SW480 (cell line): ENCODE measurements around the gene LGSN.
A peak's percentile ranks its signal among the peaks of the same experiment; 100 is the strongest.
"Not testable (repeated sequence)": the region's sequence is repeated elsewhere in the genome, so short reads cannot be mapped to it uniquely, and the experiment has no call there.

Experiments
- DNase-seq: peaks from one replicate; pipeline ENCODE4 v3.0.0-alpha.2; 2016; ENCODE audit warnings: low spot score

Gene LGSN

DNA sequence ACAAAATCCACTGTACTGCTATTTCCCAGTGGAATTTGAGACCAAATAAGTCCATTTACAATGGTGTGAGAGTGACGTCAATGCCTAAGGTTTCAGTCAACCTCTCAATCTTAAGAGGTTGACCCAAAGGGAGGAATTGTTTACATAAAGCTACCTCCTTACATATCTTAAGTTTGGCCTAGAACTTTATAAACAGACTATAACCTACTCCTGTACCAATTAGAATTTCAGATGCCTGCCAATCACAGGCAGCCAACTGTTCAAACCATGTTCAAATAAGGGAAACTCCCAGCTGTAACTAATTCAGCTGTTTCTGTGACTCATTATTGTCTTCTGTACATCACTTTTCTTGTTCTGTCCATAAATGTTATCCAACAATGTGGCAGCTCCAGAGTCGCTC, 14.5 kb downstream of the LGSN start:
- DNase-seq: no peak

DNA sequence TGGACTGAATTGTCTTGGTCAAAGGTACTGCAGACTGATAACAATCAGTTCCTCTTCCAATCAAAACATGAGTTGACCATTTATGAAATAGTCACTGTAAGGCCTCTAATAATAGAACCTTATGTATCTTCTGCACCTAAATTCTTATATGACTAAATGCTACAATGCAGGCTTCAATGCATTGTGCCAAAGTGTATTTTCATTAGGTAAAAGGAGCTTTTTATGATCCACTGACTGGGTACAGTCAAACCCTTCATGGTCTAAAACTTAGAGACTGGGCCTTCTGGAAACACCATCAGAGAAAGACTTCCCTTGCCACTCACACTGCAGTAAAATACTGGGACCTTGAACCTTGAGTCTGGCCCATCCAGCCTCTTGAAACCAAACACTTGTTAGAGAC, 16.3 kb downstream of the LGSN start:
- DNase-seq: no peak

DNA sequence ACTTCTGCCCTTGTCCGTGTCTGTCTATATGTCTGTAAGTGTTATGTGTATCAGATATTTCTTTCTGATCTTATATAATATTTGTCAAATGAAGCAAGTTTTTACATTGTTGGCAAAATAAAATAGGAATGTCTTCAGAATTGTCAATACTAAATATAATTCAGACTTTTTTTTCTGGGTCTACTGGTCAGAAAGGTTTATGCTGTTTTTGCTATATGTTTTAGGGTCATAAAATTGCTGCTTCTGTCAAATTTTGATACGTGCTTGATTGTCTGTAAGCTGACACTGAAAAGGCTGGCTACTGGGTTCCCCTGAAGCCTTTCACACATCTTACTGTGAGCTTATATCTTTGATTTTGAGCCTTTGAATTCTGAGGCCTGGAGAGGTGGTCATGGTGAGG, 20.1 kb downstream of the LGSN start:
- DNase-seq: no peak

DNA sequence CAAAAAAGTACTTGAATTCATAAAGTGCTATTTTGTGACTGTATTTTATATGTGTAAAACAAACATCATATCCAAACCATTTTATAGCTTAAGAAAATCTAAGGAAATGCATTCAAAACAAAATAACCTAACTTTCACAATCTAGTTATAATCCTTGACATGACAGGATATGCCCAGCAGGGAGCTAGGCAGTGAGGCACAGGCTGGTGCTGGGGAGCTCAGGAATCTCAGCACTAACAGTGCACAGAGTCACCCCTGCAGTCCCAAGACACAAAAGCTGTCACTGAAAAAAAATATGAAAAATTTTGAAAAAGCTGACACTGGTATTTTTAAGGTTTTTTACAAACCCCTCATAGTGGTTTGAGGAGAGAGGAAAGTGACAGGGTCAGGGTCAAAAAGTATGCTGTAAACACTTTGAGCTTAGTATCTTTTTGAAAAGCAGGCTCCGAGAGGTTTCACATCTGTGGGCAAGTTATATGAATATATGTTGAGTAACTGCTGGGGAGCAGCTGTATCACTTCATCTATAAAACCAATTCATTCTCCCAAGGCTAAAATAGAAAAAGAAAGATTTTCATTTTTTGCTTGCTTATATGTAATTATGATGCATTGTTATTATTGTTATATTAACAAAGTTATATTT, 24.1 kb downstream of the LGSN start:
- DNase-seq: no peak

DNA sequence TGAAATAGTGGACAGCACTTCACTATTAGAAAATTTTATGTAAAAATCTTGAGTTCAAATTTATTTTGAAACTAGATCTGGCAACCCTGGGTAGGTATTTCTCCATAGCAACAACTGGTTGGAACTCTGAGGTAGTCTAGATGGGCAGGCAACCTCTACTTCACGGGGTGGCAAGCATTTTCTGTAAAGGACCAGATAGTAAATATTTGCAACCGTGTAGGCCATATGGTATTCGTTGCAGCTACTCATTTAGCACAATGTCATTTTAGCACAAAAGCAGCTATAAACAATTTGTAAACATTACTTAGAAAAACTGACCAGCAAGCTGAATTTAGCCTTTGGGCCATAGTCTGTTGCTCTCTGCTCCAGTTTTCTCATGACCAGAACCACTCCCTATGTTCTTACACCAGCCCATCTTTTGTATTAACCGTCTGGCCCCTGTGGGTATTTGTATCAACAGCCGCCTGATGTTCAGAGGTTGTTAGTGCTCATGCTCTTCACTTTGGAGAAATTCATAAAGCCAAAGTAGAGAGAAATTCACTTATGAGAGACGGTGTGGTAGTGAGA, 29.2 kb downstream of the LGSN start:
- no peak for DNase-seq

DNA sequence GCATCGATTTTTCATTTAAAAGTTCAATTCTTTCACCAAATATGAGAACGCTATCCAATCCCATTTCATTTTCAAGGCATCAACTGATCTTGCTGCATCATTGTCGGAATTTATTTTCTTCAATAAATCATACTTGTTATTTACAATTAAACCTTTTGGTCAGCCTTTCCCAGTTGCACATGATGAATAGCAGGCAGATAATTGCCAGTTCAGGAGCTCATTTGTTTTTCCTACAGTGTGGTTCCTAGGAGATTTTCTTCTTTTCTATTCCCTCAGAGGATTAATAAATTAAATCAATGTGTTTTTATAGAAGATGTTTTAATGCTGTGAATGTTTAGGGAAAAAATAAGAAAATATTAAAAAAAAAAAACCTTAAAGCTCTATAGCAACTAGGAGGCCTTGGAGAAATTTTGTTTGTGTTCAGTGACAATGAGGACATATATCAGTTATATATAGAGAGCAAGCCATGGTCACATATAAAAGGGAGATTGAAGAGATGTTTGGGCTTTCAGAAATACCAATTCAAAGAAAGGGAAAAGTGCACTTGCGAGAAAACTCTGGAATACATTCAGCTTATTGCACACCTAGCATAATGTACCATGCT, 30.4 kb downstream of the LGSN start:
- no peak for DNase-seq

DNA sequence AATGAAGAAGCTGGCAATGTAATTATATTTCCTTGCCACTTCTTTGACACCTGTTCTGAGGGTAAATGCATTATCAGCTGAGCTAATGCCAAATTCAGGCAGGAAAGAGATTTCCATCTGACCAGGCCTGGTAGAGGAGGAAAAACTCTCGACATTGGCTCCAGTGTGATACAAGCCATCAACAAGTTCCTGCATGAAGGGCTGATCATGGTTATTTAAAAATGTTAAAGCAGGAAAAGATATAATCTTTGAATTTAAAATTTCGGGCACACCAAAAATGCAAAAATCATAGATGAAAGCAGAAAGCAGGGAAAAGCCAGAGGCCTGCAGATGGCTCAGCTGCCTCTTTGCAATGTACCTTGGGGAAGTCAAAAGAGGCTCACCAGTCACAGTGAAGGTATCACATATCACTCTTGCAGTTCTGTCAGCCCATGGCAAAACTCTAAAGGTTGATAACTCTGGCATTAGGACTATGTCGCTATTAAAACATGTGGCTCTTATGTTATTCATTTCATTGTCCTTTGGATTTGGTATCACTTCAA, 39.1 kb downstream of the LGSN start:
- DNase-seq: no peak

DNA sequence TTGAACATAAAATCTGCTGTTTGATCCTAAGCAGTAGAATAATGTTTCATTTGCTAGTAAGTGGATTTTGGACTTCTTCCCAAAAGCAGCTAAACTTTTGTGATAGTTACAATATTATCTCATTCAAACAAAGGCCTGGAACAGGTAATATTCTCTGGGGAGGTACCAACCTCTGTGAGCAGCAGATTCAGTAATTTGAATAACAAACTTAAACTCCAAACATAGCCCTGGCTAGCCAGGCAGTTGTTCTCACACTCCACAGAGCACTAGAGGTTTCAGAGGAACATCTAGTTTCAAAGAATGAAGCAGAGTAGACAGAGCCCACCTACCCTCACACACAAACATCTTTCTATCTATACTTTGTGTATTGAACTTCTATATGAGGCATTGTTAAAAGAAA, 40.9 kb downstream of the LGSN start:
- no peak for DNase-seq

DNA sequence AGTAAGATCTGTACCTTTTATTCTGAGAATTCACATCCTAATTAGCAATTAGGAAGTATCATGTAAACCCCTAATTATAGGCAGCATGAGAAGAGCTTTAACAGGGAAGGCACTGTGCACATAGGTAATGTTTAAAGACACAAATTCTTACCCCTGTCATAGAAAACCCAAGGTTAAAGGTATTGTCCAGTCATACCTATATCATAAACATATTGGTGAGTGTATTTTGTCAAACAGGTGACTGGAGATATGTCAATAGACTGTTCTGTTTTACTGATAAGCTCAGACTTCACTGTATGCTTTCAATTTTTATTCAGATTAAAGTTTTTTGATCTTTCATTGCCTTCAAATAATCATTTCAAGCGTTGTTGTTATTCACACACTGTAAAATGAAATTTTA, 43.8 kb downstream of the LGSN start:
- DNase-seq: no peak

DNA sequence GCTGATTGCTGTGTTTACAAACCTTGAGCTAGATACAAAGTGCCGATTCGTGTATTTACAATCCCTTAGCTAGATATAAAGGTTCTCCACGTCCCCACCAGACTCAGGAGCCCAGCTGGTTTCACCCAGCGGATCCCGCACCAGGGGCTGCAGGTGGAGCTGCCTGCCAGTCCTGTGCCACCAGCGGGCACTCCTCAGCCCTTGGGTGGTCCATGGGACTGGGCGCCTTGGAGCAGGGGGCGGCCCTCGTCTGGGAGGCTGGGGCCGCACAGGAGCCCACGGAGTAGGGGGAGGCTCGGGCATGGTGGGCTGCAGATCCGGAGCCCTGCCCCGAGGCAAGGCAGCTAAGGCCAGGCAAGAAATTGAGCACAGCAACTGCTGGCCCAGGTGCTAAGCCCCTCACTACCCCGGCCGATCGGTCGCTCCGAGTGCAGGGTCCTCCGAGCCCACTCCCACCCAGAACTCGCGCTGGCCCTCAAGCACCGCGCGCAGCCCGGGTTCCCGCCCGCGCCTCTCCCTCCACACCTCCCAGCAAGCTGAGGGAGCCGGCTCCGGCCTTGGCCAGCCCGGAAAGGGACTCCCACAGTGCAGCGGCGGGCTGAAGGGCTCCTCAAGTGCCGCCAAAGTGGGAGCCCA, 44.9 kb downstream of the LGSN start:
- DNase-seq: not testable (repeated sequence)

DNA sequence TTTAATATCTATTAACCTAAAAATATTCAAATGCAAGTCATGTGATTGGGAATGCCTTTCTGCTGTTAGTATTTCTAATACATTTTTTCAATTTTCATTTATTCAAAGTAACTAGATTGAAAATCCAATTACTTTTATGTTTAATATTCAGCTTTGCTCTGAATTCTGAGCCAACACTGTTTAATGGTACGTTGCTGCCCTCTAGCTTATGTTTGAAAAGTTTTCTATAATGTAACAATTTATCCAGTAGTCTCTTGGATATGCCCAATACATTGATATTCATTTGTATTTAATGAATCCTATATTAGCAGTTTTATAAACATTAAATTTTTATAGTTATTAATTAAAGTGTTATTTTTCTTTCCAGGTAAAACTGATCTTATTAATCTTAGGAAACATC, 47.4 kb downstream of the LGSN start:
- DNase-seq: peak; percentile 41

DNA sequence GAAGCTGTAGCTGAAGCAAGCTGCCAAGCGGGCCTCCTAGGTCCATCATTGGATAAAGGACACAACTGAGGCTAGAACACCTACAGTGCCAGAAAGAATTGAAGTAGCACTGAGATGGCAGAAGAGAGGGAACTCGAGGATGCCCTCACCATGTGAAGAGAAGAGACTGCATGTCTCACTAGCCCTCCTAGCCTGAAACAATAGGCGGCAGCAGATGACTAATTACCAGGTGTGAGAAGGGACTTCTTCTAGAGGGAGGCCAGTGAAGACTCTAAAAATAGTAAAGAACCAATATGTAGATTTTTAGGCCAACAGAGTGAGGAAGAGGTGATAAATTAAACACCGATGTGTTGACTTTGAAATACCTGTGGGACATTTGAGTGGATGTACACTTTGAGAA, 50.3 kb downstream of the LGSN start:
- no peak for DNase-seq

DNA sequence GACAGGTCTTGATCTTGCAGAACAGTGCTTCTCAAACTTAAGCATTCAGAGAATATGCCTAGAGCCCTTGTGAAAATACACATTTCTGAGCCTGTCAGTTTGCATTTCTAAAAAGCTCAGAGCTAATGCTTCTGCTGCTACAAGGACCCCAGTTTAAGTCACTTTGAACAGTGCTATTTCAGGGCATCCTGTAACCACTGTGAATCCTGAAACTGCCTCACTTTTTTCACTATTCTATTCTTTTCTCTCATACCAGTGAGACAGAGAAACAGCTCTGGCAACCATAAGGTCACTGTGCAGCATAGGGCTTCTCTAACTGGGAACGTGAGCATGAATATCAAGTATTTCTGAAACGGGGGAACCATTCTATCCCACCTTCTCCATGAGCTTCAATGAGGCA, 51.2 kb downstream of the LGSN start:
- DNase-seq: no peak

DNA sequence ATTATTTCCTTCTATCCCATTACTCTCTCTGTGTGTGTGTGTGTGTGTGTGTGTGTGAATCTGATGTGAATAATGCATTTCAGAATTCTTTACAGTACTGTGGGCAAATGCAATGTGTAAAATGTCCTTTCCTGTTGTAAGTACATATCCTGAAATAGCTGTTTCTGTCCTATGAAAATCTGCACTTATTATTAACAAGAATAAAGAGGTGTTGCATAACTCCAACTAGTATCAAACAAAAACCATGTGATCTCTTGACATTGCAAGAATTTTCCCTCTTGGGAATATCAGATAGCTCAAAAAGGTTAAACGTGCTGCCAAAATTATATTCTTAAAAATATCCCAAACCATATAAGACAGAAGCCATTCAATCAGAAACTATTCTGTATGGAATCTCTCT, 52.0 kb downstream of the LGSN start:
- no peak for DNase-seq

DNA sequence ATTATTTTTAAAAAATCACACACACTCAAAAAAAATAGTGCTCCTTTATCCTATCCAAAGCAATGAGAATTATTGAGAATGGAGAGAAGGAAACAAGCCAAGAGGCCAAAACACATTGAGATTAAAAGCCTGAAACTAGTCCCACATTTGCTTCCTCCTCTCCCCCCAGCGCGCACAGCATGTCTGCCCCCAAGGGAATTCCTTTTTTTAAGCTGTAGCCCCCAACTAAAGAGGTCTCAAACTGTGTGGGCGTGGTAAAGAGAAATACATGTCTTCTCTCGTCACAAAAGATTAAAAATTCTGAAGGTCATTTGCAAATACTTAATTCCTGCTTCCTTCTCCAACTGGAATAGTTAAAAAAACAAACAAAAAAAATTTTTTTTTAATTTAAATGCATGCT, 52.7 kb downstream of the LGSN start:
- no peak for DNase-seq

DNA sequence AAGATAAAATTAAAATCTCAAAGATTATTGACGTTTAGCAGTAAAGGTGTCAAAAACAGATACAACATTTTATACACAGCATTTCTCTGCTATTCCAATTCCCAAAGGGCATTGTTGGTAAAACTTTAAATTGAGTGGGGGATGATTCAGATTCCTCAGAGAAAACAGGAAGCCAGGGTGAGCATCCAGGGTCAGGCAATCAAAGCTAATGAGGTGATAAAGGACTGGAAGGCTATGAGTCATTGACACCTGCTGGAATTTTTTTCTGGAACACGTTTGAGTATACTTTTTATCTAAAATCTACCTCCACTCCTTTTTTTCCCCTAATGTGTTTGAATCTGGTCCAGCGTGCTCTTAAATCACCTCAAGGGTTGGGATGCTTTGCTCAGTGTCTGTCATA, 56.3 kb downstream of the LGSN start:
- peak; percentile 39 for DNase-seq

DNA sequence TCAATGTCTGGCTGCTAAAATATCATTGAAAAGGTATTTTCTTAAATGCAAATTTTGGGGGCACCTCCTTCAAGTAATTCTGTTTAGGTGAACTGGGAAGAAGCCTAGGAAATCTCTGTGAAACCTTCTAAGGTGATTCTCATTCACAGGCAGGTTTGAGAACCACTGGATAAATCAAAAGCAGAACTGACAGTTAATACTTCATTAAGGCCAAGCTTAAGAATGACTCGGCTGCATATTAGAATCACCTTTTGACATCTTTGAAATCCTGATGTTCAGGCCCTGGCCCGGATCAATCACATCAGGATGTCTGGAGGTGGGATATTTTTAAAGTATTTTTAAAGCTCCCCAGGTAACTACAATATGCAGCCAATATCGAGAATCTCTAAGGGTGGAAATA, 58.0 kb downstream of the LGSN start:
- no peak for DNase-seq

DNA sequence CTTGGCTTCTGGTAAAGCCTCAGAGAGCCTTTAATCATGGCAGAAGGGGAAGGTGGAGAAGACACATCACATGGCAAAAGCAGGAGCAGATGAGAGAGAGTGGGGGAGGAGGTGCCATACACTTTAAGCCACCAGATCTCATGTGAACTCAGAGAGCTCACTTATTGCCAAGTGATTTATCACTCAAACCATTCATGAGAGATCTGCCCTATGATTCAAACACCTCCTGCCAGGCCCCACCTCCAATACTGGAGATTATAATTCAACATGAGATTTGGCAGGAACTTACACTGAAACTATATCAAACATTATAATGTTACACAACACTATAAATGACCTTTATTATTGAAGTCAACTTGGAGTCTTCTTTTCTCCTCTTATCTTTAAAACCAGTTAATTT, 60.6 kb downstream of the LGSN start:
- DNase-seq: no peak

DNA sequence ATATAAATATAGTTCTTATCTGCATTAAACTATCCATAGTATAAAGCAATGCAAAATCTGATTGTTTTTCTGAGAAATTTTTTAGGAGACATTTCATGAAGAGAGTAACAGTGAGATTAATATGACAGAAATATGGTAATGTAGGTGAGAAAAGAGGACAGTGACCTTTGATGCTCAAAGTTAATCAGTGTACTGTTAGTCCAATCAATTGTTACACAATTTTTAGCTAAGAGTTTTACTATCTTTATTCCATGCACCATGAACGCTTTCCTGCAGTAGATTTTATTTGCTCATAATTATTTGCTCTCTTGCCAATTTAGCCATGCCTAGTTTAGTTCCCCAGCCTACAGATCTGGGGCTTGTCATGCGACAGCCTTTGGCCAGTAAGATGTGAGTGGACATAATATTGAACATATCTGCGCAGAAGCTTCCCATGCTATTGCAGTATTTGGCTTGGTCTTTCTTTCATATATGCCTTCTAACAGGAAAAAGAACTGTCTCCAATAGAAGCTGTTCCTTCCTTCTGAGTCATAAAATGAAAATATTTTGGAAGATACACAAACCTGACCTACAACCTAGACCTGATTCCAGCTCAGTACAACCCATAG, 69.8 kb downstream of the LGSN start:
- no peak for DNase-seq

DNA sequence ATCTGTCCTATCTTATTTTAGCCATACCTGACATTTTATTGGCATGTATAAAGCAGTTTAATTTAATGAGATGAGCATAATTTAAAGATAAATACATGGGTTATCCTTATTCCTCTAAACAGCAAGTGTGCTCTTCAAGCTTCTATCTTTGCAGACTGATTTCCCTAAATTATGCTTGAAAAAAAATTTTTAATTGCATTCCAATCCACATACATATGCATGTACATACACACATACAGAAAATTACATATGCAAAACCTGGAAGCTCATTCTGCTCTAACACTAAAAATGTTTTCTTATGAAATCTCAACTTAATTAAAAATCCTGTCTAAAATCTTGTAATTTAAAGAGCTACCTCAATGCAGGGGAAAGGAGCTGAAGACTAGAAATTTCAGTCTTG, 73.2 kb downstream of the LGSN start:
- DNase-seq: no peak

DNA sequence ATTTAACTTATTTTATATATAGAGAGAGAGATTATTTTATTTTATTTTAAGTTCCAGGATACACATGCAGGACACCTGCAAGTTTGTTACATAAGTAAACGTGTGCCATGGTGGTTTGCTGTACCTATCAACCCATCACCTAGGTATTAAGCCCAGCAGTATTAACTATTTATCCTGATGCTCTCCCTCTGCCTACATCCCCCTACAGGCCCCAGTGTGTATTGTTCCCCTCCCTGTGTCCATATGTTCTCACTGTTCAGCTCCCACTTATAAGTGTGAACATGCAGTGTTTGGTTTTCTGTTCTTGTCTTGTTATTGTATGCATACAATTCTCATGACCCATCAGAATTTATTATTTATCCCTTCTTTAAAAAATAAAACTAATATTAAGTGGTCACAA, 73.9 kb downstream of the LGSN start:
- no peak for DNase-seq

DNA sequence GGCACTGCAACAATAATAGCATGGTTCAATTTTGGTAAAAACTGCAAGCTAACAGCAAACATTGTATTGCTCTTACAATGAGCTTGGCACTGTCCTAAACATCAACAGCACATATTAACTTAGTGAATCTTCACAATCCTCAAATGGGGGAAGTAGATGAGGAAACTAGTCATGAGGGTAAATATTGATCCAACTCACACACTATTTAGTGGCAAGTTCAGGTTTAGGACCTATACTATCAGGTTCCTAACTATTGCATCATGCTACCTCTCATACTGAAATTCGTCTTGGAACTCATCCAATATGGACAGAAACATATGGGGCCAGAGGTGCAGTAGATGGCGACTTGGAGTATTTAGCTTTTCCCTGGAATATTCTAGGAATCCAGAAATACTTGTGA, 74.4 kb downstream of the LGSN start:
- DNase-seq: no peak

DNA sequence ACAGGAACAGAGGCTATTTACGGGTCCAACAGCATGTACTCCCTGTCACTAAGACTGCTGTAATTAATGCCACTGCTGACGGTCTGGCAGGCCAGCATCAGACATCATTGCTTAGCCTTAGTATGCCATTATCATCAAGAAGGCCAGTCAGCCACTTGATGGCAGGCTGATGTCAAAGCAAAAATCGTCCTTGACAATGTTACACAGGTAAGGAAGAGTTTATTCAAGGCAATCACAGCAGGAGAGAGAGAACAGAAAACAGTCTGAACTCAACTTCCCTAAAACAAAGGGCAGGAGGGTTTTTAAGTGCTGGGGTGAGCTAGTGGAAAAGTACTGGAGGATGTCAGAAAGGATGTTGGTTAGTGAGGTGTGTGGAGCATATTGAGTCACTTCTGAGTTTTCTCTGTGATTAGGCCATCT, 83.4 kb downstream of the LGSN start:
- no peak for DNase-seq
